HCT116 (cell line): ENCODE data around the gene SND1. TPM values are rescaled to one million over a fixed set of nuclear protein-coding genes. Genes with fewer than 3 reads are reported as not detected.

Experiments used
- ATAC-seq: fragments of 200-7000 bp; cut with Tn5 transposase; 2 replicates; pipeline ENCODE4 v1.9.1; 2020; ENCODE audit warnings: mild to moderate bottlenecking, moderate library complexity
- BruUV-seq: library from RNA; stranded (reverse); fragments of 400-500 nt; replicated peaks from 2 replicates; lab custom pipeline; 2021; lab: Mats Ljungman, UMichigan
- CTCF ChIA-PET: fragments of 300-600 bp; sonication (Branson Sonifier 250); formaldehyde crosslinking; loops from one replicate; lab custom pipeline; 2021; ENCODE audit warnings: antibody characterized with exemption; lab: Charles Lee
- POLR2A ChIA-PET: fragments of 300-600, 350-600 bp; sonication (Branson Sonifier 250); formaldehyde crosslinking; loops from one replicate; lab custom pipeline; 2021; ENCODE audit warnings: antibody characterized with exemption; lab: Charles Lee
- RAD21 ChIA-PET, 2 experiments: fragments of 300-600 bp; sonication (Branson Sonifier 250); formaldehyde crosslinking; loops; one replicate each; lab custom pipeline; 2023; ENCODE audit warnings: low total read pairs in 2 of 2; ENCODE audit not compliant: uncharacterized antibody in 2 of 2, unreplicated experiment in 2 of 2, low non-redundant PET in 1 of 2; lab: Charles Lee
- DNase-seq: peaks from one replicate; pipeline ENCODE4 v3.0.0-alpha.2; 2010; ENCODE audit warnings: low read depth, low spot score
- H2AFZ ChIP-seq: fragments of 200-600 bp; shearing (Covaris generic), sonication (generic); 2 replicates; pipeline ENCODE4 v1.6.1; 2017; ENCODE audit warnings: low read depth, mixed run types, mixed read lengths, antibody characterized with exemption, low read length; ENCODE audit not compliant: poor library complexity, severe bottlenecking
- H3K27ac ChIP-seq: 2 replicates; pipeline ENCODE4 v1.5.1; 2012; ENCODE audit warnings: low read depth, low read length
- H3K27me3 ChIP-seq: fragments of 200-600 bp; sonication (generic); 2 replicates; pipeline ENCODE4 v1.6.1; 2016; ENCODE audit warnings: mixed run types, low read length, mixed read lengths; ENCODE audit not compliant: insufficient read depth
- H3K36me3 ChIP-seq, 2 experiments: fragments of 200-500 bp in 1 of 2; fragments of 200-600 bp in 1 of 2; sonication (Bioruptor generic) in 1 of 2; sonication (generic) in 1 of 2; 2 replicates each; pipeline versions ENCODE4 v1.5.1 to v1.6.1; 2014 to 2016; ENCODE audit warnings: low read length in 2 of 2, inconsistent platforms in 1 of 2, mixed read lengths in 1 of 2, mixed run types in 1 of 2; ENCODE audit not compliant: insufficient read depth in 2 of 2, control insufficient read depth in 1 of 2
- H3K4me1 ChIP-seq, 2 experiments: fragments of 200-600 bp in 1 of 2; sonication (generic) in 1 of 2; 2 replicates each; pipeline versions ENCODE4 v1.5.1 to v1.6.1; 2012 to 2017; ENCODE audit warnings: low read length in 2 of 2, inconsistent platforms in 1 of 2, mild to moderate bottlenecking in 1 of 2, mixed read lengths in 1 of 2, mixed run types in 1 of 2, moderate library complexity in 1 of 2; ENCODE audit not compliant: insufficient read depth in 2 of 2, control insufficient read depth in 1 of 2
- H3K4me2 ChIP-seq: fragments of 200-600 bp; sonication (generic); 2 replicates; pipeline ENCODE4 v1.6.1; 2017; ENCODE audit warnings: mixed run types, low read length, mixed read lengths
- H3K4me3 ChIP-seq, 2 experiments: fragments of 200-600 bp in 1 of 2; sonication (generic) in 1 of 2; replicated peaks in 1 of 2; 2 replicates each; pipeline ENCODE4 v1.5.1; 2011 to 2016; ENCODE audit warnings: low read length in 2 of 2, control low read depth in 1 of 2, low read depth in 1 of 2, mild to moderate bottlenecking in 1 of 2, mixed read lengths in 1 of 2, mixed run types in 1 of 2
- H3K79me2 ChIP-seq: fragments of 200-600 bp; sonication (generic); 2 replicates; pipeline ENCODE4 v1.6.1; 2017; ENCODE audit warnings: mild to moderate bottlenecking, mixed run types, low read length, moderate library complexity, mixed read lengths; ENCODE audit not compliant: insufficient read depth
- H3K9ac ChIP-seq: fragments of 200-600 bp; sonication (generic); 2 replicates; pipeline ENCODE4 v1.6.1; 2016; ENCODE audit warnings: low read length, mixed read lengths
- H3K9me2 ChIP-seq: fragments of 200-600 bp; sonication (generic), shearing (Covaris generic); 2 replicates; pipeline ENCODE4 v1.6.1; 2017; ENCODE audit warnings: mixed run types, mild to moderate bottlenecking, moderate library complexity; ENCODE audit not compliant: insufficient read depth
- H3K9me3 ChIP-seq, 2 experiments: fragments of 200-500 bp in 1 of 2; fragments of 200-600 bp in 1 of 2; sonication (Bioruptor generic) in 1 of 2; sonication (generic) in 1 of 2; 2 replicates each; pipeline ENCODE4 v1.6.1; 2014 to 2017; ENCODE audit warnings: low read length in 2 of 2, mixed read lengths in 2 of 2, inconsistent platforms in 1 of 2, low read depth in 1 of 2, mild to moderate bottlenecking in 1 of 2, mixed run types in 1 of 2, moderate library complexity in 1 of 2; ENCODE audit not compliant: control insufficient read depth in 1 of 2, insufficient read depth in 1 of 2
- H4K20me1 ChIP-seq: fragments of 200-600 bp; sonication (generic), shearing (Covaris generic); 2 replicates; pipeline ENCODE4 v1.6.1; 2017; ENCODE audit warnings: mixed run types, mild to moderate bottlenecking, moderate library complexity; ENCODE audit not compliant: insufficient read depth
- CBX3 ChIP-seq: IDR thresholded peaks from 2 replicates; pipeline ENCODE4 v1.6.1; 2012; ENCODE audit warnings: low read depth
- CEBPB ChIP-seq: IDR thresholded peaks from 2 replicates; pipeline ENCODE4 v1.6.1; 2012; ENCODE audit warnings: low read depth
- CTCF ChIP-seq, 3 experiments: fragments of 200-600 bp in 1 of 3; sonication (generic) in 1 of 3; IDR thresholded peaks in 2 of 3; conservative IDR thresholded peaks in 1 of 3; 2 replicates each; pipeline ENCODE4 v1.5.1; 2012 to 2017; ENCODE audit warnings: low read depth in 2 of 3, low read length in 2 of 3, antibody characterized with exemption in 1 of 3, borderline replicate concordance in 1 of 3, control low read depth in 1 of 3, mild to moderate bottlenecking in 1 of 3, mixed read lengths in 1 of 3, mixed run types in 1 of 3, moderate library complexity in 1 of 3; ENCODE audit not compliant: insufficient read depth in 1 of 3
- EGR1 ChIP-seq: IDR thresholded peaks from 2 replicates; pipeline ENCODE4 v1.6.1; 2012; ENCODE audit warnings: low read depth
- ELF1 ChIP-seq: IDR thresholded peaks from 2 replicates; pipeline ENCODE4 v1.6.1; 2012; ENCODE audit warnings: low read depth, borderline replicate concordance
- EZH2 ChIP-seq: fragments of 200-600 bp; sonication (generic); IDR thresholded peaks from 2 replicates; pipeline ENCODE4 v1.6.1; 2017; ENCODE audit warnings: antibody characterized with exemption, mixed run types
- FOSL1 ChIP-seq: IDR thresholded peaks from 2 replicates; pipeline ENCODE4 v1.6.1; 2012; ENCODE audit warnings: low read depth
- JUND ChIP-seq: IDR thresholded peaks from 2 replicates; pipeline ENCODE4 v1.6.1; 2012
- POLR2A ChIP-seq: IDR thresholded peaks from 2 replicates; pipeline ENCODE4 v1.7.0; 2011; ENCODE audit warnings: borderline replicate concordance; ENCODE audit not compliant: insufficient read depth, insufficient read length; ENCODE audit errors: extremely low read depth
- POLR2AphosphoS5 ChIP-seq: IDR thresholded peaks from 2 replicates; pipeline ENCODE4 v1.6.1; 2011; ENCODE audit warnings: mild to moderate bottlenecking, low read depth, low read length, moderate library complexity
- SIN3A ChIP-seq: IDR thresholded peaks from 2 replicates; pipeline ENCODE4 v1.6.1; 2012; ENCODE audit warnings: low read depth
- SRF ChIP-seq: IDR thresholded peaks from 2 replicates; pipeline ENCODE4 v1.6.1; 2012; ENCODE audit warnings: low read depth
- YY1 ChIP-seq: IDR thresholded peaks from 2 replicates; pipeline ENCODE4 v1.6.1; 2011; ENCODE audit warnings: low read length, low read depth, moderate library complexity, mild to moderate bottlenecking; ENCODE audit not compliant: insufficient replicate concordance; ENCODE audit errors: extremely low read depth
- ZFX ChIP-seq: fragments of 450-650 bp; IDR thresholded peaks from 2 replicates; pipeline ENCODE4 v1.6.1; 2017
- intact Hi-C: fragments of 100-400 bp; cut with micrococcal nuclease; formaldehyde crosslinking; loops from 2 replicates; pipeline ENCODE4 v1.10.0; 2022
- total RNA-seq: library from RNA; stranded (reverse); gene quantifications from one replicate; pipeline ENCODE4 v1.2.1, GENCODE V29; 2021; ENCODE audit not compliant: unreplicated experiment
- TF ChIP-seq, protein P1 (sequence below): IDR thresholded peaks from 2 replicates; pipeline ENCODE4 v1.6.1; 2011; ENCODE audit warnings: mild to moderate bottlenecking, low read length, moderate library complexity; ENCODE audit not compliant: insufficient replicate concordance; ENCODE audit errors: extremely low read depth
- TF ChIP-seq, protein P2 (sequence below): IDR thresholded peaks from 2 replicates; pipeline ENCODE4 v1.6.1; 2012
- TF ChIP-seq, protein P3 (sequence below): IDR thresholded peaks from 2 replicates; pipeline ENCODE4 v1.6.1; 2012

SND1 gene
- total RNA-seq, 1 experiment from 2014 or later = 169 TPM

DNA sequence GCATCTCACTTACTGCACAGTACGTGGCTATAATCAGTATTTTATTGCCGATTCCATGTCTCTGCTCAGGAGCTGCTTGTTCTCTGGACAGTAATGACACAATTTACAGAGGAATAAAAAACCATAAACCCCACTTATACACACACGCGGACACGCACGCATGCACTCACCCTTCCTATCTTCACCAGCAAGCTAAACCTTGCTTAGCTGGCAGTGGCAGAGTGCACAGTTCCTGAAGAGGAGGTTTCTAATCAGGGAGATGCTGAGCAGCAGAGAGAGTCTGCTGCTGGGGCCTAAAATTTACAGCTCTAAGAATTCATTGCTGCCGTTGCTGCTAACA lies 66.3 kb downstream of the SND1 start:
- Histone ChIP-seq H2AFZ (no peak overlapping the region), H3K9me3 (no peaks in the 10 kb centered on the region), H3K79me2 (peaks cover 95% of the 10 kb centered on the region), H3K36me3 (peaks cover 15 to 47% of the 10 kb centered on the region in 2 experiments; a peak in 3 of 4 replicates), H4K20me1 (peaks cover 9% of the 10 kb centered on the region; the same call in 1 of the 2 replicates), H3K27me3 (no peaks in the 10 kb centered on the region), H3K9me2 (no peaks in the 10 kb centered on the region), H3K27ac (no peak overlapping the region), H3K4me3 (no peak overlapping the region), H3K4me1 (no peaks in the 10 kb centered on the region), H3K4me2 (no peak overlapping the region), H3K9ac (no peak overlapping the region)
- RAD21 ChIA-PET = no interaction called here
- TF ChIP-seq JUND (no peak), YY1 (no peak), ELF1 (no peak), POLR2A (no peak), CBX3 (no peak), EZH2 (no peak), CTCF (IDR thresholded peaks at IDR 0.05 in 2 of 3, conservative IDR thresholded peaks at IDR 0.05 in 1 of 3; ENCODE audit: borderline replicate concordance in 1 of 3, insufficient read depth in 1 of 3, low read depth in 2 of 3, low read length in 2 of 3) (no peak), SIN3A (no peak), CEBPB (no peak), EGR1 (no peak), ZFX (no peak), POLR2AphosphoS5 (no peak), SRF (no peak), FOSL1 (no peak)
- TF ChIP-seq, protein P1, sequence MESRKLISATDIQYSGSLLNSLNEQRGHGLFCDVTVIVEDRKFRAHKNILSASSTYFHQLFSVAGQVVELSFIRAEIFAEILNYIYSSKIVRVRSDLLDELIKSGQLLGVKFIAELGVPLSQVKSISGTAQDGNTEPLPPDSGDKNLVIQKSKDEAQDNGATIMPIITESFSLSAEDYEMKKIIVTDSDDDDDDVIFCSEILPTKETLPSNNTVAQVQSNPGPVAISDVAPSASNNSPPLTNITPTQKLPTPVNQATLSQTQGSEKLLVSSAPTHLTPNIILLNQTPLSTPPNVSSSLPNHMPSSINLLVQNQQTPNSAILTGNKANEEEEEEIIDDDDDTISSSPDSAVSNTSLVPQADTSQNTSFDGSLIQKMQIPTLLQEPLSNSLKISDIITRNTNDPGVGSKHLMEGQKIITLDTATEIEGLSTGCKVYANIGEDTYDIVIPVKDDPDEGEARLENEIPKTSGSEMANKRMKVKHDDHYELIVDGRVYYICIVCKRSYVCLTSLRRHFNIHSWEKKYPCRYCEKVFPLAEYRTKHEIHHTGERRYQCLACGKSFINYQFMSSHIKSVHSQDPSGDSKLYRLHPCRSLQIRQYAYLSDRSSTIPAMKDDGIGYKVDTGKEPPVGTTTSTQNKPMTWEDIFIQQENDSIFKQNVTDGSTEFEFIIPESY = no peak
- TF ChIP-seq, protein P2, sequence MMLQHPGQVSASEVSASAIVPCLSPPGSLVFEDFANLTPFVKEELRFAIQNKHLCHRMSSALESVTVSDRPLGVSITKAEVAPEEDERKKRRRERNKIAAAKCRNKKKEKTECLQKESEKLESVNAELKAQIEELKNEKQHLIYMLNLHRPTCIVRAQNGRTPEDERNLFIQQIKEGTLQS = no peak
- TF ChIP-seq, protein P3, sequence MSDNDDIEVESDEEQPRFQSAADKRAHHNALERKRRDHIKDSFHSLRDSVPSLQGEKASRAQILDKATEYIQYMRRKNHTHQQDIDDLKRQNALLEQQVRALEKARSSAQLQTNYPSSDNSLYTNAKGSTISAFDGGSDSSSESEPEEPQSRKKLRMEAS = no peak
- CTCF ChIA-PET = no interaction called here
- DNase-seq (no peak), ATAC-seq (no peak)
- POLR2A ChIA-PET = no interaction called here
- intact Hi-C loops = no loop called here
- BruUV-seq = no TSS peak
